GM23338 (cell line): Measurements from ENCODE around the gene DSCAML1. TPM values are rescaled to one million over a fixed set of nuclear protein-coding genes. Genes with fewer than 3 reads are reported as not detected.

ENCODE experiments used
- ATAC-seq: fragments of 200-7000 bp; cut with Tn5 transposase; 3 replicates; pipeline ENCODE4 v1.9.1; 2020
- DNase-seq: peaks from one replicate; pipeline ENCODE4 v3.0.0-alpha.2; 2015; ENCODE audit warnings: low spot score
- H2AFZ ChIP-seq: fragments of 200-600 bp; sonication (generic); 2 replicates; pipeline ENCODE4 v1.8.0; 2016; ENCODE audit warnings: antibody characterized with exemption, mild to moderate bottlenecking, moderate library complexity
- H3F3A ChIP-seq: fragments of 200-600 bp; sonication (generic); replicated peaks from 2 replicates; pipeline ENCODE4 v1.8.0; 2017; ENCODE audit warnings: antibody characterized with exemption, mixed run types, low read depth
- H3K27ac ChIP-seq: fragments of 200-600 bp; sonication (generic); 2 replicates; pipeline ENCODE4 v1.6.1; 2016; ENCODE audit warnings: low read depth
- H3K27me3 ChIP-seq: fragments of 200-600 bp; sonication (generic); 2 replicates; pipeline ENCODE4 v1.8.0; 2016; ENCODE audit warnings: mild to moderate bottlenecking, mixed run types, moderate library complexity; ENCODE audit not compliant: insufficient read depth
- H3K36me3 ChIP-seq: fragments of 200-600 bp; sonication (generic); 2 replicates; pipeline ENCODE4 v1.8.0; 2016; ENCODE audit warnings: mild to moderate bottlenecking; ENCODE audit not compliant: insufficient read depth
- H3K4me1 ChIP-seq: fragments of 200-600 bp; sonication (generic); 2 replicates; pipeline ENCODE4 v1.8.0; 2016; ENCODE audit warnings: mild to moderate bottlenecking, moderate library complexity; ENCODE audit not compliant: insufficient read depth
- H3K4me2 ChIP-seq: fragments of 200-600 bp; sonication (generic); 2 replicates; pipeline ENCODE4 v1.7.1; 2017; ENCODE audit warnings: mixed run types
- H3K4me3 ChIP-seq: fragments of 200-600 bp; sonication (generic); 2 replicates; pipeline ENCODE4 v1.6.1; 2016; ENCODE audit warnings: mixed run types
- H3K79me2 ChIP-seq: fragments of 200-600 bp; sonication (generic); replicated peaks from 2 replicates; pipeline ENCODE4 v1.8.0; 2017; ENCODE audit warnings: mild to moderate bottlenecking; ENCODE audit not compliant: insufficient read depth
- H3K9me2 ChIP-seq: fragments of 200-600 bp; sonication (generic); 2 replicates; pipeline ENCODE4 v1.8.0; 2017; ENCODE audit not compliant: insufficient read depth
- H4K20me1 ChIP-seq: fragments of 200-600 bp; sonication (generic); replicated peaks from 2 replicates; pipeline ENCODE4 v1.8.0; 2017; ENCODE audit warnings: mild to moderate bottlenecking; ENCODE audit not compliant: insufficient read depth
- H3K27ac Mint-ChIP-seq: 2 replicates; pipeline ENCODE4 v1.8.0; 2020; ENCODE audit warnings: inconsistent platforms, mild to moderate bottlenecking, moderate library complexity, mixed read lengths
- H3K27me3 Mint-ChIP-seq: 3 replicates; pipeline ENCODE4 v1.8.0; 2022; ENCODE audit warnings: low read depth, mild to moderate bottlenecking, moderate library complexity, mixed read lengths, inconsistent platforms; ENCODE audit not compliant: insufficient read depth, poor library complexity
- H3K36me3 Mint-ChIP-seq: 3 replicates; pipeline ENCODE4 v1.8.0; 2021; ENCODE audit warnings: low read depth, mild to moderate bottlenecking, inconsistent platforms, moderate library complexity, mixed read lengths
- H3K4me1 Mint-ChIP-seq: 3 replicates; pipeline ENCODE4 v1.8.0; 2020; ENCODE audit warnings: mild to moderate bottlenecking, inconsistent platforms, mixed read lengths
- H3K4me3 Mint-ChIP-seq: 3 replicates; pipeline ENCODE4 v1.8.0; 2021; ENCODE audit warnings: moderate library complexity, mild to moderate bottlenecking, inconsistent platforms, mixed read lengths
- H3K9me3 Mint-ChIP-seq: 3 replicates; pipeline ENCODE4 v1.8.0; 2020; ENCODE audit warnings: moderate library complexity, mild to moderate bottlenecking, inconsistent platforms, mixed read lengths
- CREB1 ChIP-seq: fragments of 250-450 bp; sonication (Bioruptor Pico); IDR thresholded peaks from 2 replicates; pipeline ENCODE4 v1.5.0; 2020; ENCODE audit warnings: low read depth, mild to moderate bottlenecking, moderate library complexity
- EZH2 ChIP-seq: fragments of 200-600 bp; sonication (generic); IDR thresholded peaks from one replicate; pipeline ENCODE4 v1.8.0; 2017; ENCODE audit warnings: antibody characterized with exemption, mild to moderate bottlenecking, low read depth; ENCODE audit not compliant: unreplicated experiment
- EZH2phosphoT487 ChIP-seq: fragments of 200-600 bp; sonication (generic); IDR thresholded peaks from one replicate; pipeline ENCODE4 v1.8.1; 2018; ENCODE audit warnings: antibody characterized with exemption; ENCODE audit not compliant: unreplicated experiment
- JUNB ChIP-seq: IDR thresholded peaks from one replicate; pipeline ENCODE4 v1.6.1; 2016; ENCODE audit warnings: antibody characterized with exemption; ENCODE audit not compliant: unreplicated experiment
- STAT1 ChIP-seq: IDR thresholded peaks from one replicate; pipeline ENCODE4 v1.6.1; 2016; ENCODE audit warnings: antibody characterized with exemption; ENCODE audit not compliant: unreplicated experiment
- ZNF114 ChIP-seq: fragments of 250-450 bp; sonication (Bioruptor Pico); IDR thresholded peaks from 2 replicates; pipeline ENCODE4 v1.5.0; 2020; ENCODE audit warnings: mild to moderate bottlenecking, moderate library complexity
- ZNF331 ChIP-seq: fragments of 250-450 bp; sonication (Bioruptor Pico); IDR thresholded peaks from 2 replicates; pipeline ENCODE4 v1.5.0; 2020; ENCODE audit warnings: low read depth, mild to moderate bottlenecking, moderate library complexity
- polyA plus RNA-seq: library from polyadenylated mRNA; unstranded; fragments of >200 nt; fragmentation: Nextera tagmentation; extraction: Ambion mirVana; gene quantifications from 2 replicates; pipeline ENCODE4 v1.2.1, GENCODE V29; 2016
- total RNA-seq: library from RNA; depleted of rRNA; stranded (reverse); fragments of >200 nt; shearing (Covaris generic); gene quantifications from 2 replicates; pipeline ENCODE4 v1.2.3, GENCODE V29; 2014
- TF ChIP-seq, protein P1 (sequence below), 2 experiments: fragments of 200-600 bp in 1 of 2; sonication (generic) in 1 of 2; conservative IDR thresholded peaks; 2 replicates each; pipeline versions ENCODE4 v1.5.1 to v1.6.1; 2016 to 2017; ENCODE audit warnings: antibody characterized with exemption in 2 of 2, low read depth in 2 of 2, mild to moderate bottlenecking in 2 of 2, moderate library complexity in 1 of 2
- TF ChIP-seq, protein P2 (sequence below): IDR thresholded peaks from 2 replicates; pipeline ENCODE4 v1.6.1; 2016; ENCODE audit warnings: antibody characterized with exemption
- TF ChIP-seq, protein P3 (sequence below): IDR thresholded peaks from one replicate; pipeline ENCODE4 v1.6.1; 2018; ENCODE audit warnings: antibody characterized with exemption; ENCODE audit not compliant: unreplicated experiment

The DSCAML1 gene
- total and polyA plus RNA-seq, 2 experiments from 2014 or later, result 0.17 TPM; not detected in 1

DNA sequence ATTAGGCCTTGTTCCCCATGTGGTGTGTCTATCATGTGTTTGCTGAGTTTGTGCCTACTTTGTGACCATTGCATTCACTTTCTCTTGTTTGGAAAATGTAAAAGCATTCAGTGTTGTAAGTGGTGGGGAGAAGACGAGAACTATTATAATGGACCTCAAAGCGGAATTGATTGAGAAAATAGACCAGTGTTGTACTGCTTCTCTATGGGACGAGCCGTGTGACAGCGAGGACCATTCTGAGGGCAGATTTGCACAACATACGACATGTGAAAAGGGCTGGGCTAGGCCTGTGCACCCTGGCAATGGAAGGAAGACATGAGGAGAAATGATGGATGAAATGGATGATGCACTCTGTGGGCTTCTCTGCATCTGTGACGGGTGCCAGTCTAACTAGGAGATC, 233.5 kb downstream of the DSCAML1 start:
- no peak overlapping the region for H3K27ac ChIP-seq
- no peak for TF ChIP-seq JUNB
- TF ChIP-seq, protein P1, sequence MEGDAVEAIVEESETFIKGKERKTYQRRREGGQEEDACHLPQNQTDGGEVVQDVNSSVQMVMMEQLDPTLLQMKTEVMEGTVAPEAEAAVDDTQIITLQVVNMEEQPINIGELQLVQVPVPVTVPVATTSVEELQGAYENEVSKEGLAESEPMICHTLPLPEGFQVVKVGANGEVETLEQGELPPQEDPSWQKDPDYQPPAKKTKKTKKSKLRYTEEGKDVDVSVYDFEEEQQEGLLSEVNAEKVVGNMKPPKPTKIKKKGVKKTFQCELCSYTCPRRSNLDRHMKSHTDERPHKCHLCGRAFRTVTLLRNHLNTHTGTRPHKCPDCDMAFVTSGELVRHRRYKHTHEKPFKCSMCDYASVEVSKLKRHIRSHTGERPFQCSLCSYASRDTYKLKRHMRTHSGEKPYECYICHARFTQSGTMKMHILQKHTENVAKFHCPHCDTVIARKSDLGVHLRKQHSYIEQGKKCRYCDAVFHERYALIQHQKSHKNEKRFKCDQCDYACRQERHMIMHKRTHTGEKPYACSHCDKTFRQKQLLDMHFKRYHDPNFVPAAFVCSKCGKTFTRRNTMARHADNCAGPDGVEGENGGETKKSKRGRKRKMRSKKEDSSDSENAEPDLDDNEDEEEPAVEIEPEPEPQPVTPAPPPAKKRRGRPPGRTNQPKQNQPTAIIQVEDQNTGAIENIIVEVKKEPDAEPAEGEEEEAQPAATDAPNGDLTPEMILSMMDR (conservative IDR thresholded peaks at IDR 0.05; ENCODE audit: low read depth in 2 of 2), result no peak
- TF ChIP-seq, protein P2, sequence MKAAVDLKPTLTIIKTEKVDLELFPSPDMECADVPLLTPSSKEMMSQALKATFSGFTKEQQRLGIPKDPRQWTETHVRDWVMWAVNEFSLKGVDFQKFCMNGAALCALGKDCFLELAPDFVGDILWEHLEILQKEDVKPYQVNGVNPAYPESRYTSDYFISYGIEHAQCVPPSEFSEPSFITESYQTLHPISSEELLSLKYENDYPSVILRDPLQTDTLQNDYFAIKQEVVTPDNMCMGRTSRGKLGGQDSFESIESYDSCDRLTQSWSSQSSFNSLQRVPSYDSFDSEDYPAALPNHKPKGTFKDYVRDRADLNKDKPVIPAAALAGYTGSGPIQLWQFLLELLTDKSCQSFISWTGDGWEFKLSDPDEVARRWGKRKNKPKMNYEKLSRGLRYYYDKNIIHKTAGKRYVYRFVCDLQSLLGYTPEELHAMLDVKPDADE, result no peak
- TF ChIP-seq EZH2, result no peak
- TF ChIP-seq STAT1, result no peak
- no peak for TF ChIP-seq CREB1 (CRISPR knock-in tag)
- no peaks in the 10 kb centered on the region for H3K36me3 Mint-ChIP-seq
- peaks cover 3% of the 10 kb centered on the region for H3K4me1 ChIP-seq
- H4K20me1 ChIP-seq, result no peaks in the 10 kb centered on the region
- no peaks in the 10 kb centered on the region for H3K79me2 ChIP-seq
- no peaks in the 10 kb centered on the region for H3F3A ChIP-seq
- no peak overlapping the region for H2AFZ ChIP-seq
- ATAC-seq (no peak), DNase-seq (no peak)
- H3K4me3 ChIP-seq, result no peak overlapping the region
- H3K4me2 ChIP-seq, result no peak overlapping the region
- no peaks in the 10 kb centered on the region for H3K9me3 Mint-ChIP-seq
- peaks cover 20% of the 10 kb centered on the region for H3K4me1 Mint-ChIP-seq
- H3K9me2 ChIP-seq, result no peaks in the 10 kb centered on the region
- no peak overlapping the region for H3K4me3 Mint-ChIP-seq
- no peak overlapping the region for H3K27ac Mint-ChIP-seq
- no peaks in the 10 kb centered on the region for H3K27me3 ChIP-seq
- no peaks in the 10 kb centered on the region for H3K36me3 ChIP-seq
- H3K27me3 Mint-ChIP-seq, result peaks cover 13% of the 10 kb centered on the region

DNA sequence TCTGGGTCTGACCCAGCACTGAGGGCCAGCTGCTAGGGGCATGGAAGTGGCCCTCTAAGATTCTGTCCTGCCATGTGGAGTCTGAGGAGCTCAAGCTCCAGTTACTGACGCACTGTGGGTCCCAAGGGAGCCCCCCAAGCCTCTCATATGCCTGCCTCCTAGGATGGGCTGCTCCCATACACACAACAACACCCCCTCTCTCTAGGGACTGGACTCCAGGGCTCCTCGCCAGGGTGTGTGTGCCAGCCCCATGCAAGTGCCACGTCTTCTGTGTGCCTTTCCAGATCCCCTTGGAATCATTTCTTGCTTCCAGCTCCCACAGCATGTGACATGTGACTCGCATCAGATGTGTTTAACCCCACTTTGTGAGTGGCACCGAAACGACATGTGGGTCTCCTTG, 234.9 kb downstream of the DSCAML1 start:
- H3K4me2 ChIP-seq, result no peak overlapping the region
- no peak overlapping the region for H3K4me3 ChIP-seq
- Mint-ChIP-seq H3K27ac (no peak overlapping the region), H3K4me1 (peaks cover 25% of the 10 kb centered on the region), H3K27me3 (peaks cover 13% of the 10 kb centered on the region), H3K9me3 (no peaks in the 10 kb centered on the region), H3K4me3 (no peak overlapping the region), H3K36me3 (no peaks in the 10 kb centered on the region)
- H3K79me2 ChIP-seq, result no peaks in the 10 kb centered on the region
- H3K9me2 ChIP-seq, result no peaks in the 10 kb centered on the region
- H3F3A ChIP-seq, result no peaks in the 10 kb centered on the region
- DNase-seq (no peak), ATAC-seq (no peak)
- H2AFZ ChIP-seq, result no peak overlapping the region
- H3K36me3 ChIP-seq, result no peaks in the 10 kb centered on the region
- no peaks in the 10 kb centered on the region for H4K20me1 ChIP-seq
- H3K4me1 ChIP-seq, result peaks cover 3% of the 10 kb centered on the region
- H3K27ac ChIP-seq, result no peak overlapping the region
- H3K27me3 ChIP-seq, result no peaks in the 10 kb centered on the region
- TF ChIP-seq JUNB (no peak), STAT1 (no peak), EZH2phosphoT487 (no peak), ZNF114 (CRISPR knock-in tag) (no peak), ZNF331 (CRISPR knock-in tag) (no peak), CREB1 (CRISPR knock-in tag) (no peak)
- TF ChIP-seq, protein P1 (conservative IDR thresholded peaks at IDR 0.05; ENCODE audit: low read depth in 2 of 2), result no peak
- TF ChIP-seq, protein P3, sequence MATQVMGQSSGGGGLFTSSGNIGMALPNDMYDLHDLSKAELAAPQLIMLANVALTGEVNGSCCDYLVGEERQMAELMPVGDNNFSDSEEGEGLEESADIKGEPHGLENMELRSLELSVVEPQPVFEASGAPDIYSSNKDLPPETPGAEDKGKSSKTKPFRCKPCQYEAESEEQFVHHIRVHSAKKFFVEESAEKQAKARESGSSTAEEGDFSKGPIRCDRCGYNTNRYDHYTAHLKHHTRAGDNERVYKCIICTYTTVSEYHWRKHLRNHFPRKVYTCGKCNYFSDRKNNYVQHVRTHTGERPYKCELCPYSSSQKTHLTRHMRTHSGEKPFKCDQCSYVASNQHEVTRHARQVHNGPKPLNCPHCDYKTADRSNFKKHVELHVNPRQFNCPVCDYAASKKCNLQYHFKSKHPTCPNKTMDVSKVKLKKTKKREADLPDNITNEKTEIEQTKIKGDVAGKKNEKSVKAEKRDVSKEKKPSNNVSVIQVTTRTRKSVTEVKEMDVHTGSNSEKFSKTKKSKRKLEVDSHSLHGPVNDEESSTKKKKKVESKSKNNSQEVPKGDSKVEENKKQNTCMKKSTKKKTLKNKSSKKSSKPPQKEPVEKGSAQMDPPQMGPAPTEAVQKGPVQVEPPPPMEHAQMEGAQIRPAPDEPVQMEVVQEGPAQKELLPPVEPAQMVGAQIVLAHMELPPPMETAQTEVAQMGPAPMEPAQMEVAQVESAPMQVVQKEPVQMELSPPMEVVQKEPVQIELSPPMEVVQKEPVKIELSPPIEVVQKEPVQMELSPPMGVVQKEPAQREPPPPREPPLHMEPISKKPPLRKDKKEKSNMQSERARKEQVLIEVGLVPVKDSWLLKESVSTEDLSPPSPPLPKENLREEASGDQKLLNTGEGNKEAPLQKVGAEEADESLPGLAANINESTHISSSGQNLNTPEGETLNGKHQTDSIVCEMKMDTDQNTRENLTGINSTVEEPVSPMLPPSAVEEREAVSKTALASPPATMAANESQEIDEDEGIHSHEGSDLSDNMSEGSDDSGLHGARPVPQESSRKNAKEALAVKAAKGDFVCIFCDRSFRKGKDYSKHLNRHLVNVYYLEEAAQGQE, result no peak
